DND-41 (cell line): ENCODE data around the gene SENP2.

Experiments used
- ATAC-seq: fragments of 200-7000 bp; cut with Tn5 transposase; 3 replicates; pipeline ENCODE4 v1.9.1; 2021; ENCODE audit warnings: low read depth; ENCODE audit not compliant: insufficient read depth
- DNase-seq: peaks from one replicate; pipeline ENCODE4 v3.0.0-alpha.2; 2020
- H2AFZ ChIP-seq: 2 replicates; pipeline ENCODE4 v1.6.0; 2012; ENCODE audit warnings: low read depth, low read length
- H3K27ac ChIP-seq: 2 replicates; pipeline ENCODE4 v1.5.1; 2012; ENCODE audit warnings: low read length, inconsistent platforms
- H3K27me3 ChIP-seq: fragments of 200-600 bp; sonication (generic); 2 replicates; pipeline ENCODE4 v1.6.0; 2012; ENCODE audit warnings: low read length, mild to moderate bottlenecking, inconsistent platforms; ENCODE audit not compliant: insufficient read depth, poor library complexity
- H3K36me3 ChIP-seq: 2 replicates; pipeline ENCODE4 v1.5.1; 2012; ENCODE audit warnings: low read length, inconsistent platforms; ENCODE audit not compliant: insufficient read depth
- H3K4me1 ChIP-seq: 2 replicates; pipeline ENCODE4 v1.5.1; 2012; ENCODE audit warnings: mild to moderate bottlenecking, low read length; ENCODE audit not compliant: insufficient read depth
- H3K4me2 ChIP-seq: 2 replicates; pipeline ENCODE4 v1.6.0; 2012; ENCODE audit warnings: mild to moderate bottlenecking, moderate library complexity, low read length, inconsistent platforms; ENCODE audit not compliant: insufficient read depth
- H3K4me3 ChIP-seq, 2 experiments: fragments of 200-600 bp in 1 of 2; shearing (Covaris generic) in 1 of 2; 2 replicates each; pipeline ENCODE4 v1.5.1; 2012 to 2016; ENCODE audit warnings: inconsistent platforms in 2 of 2, low read length in 2 of 2, mild to moderate bottlenecking in 2 of 2, low read depth in 1 of 2, moderate library complexity in 1 of 2
- H3K79me2 ChIP-seq: 2 replicates; pipeline ENCODE4 v1.6.0; 2012; ENCODE audit warnings: low read length, inconsistent platforms; ENCODE audit not compliant: insufficient read depth
- H3K9ac ChIP-seq: 2 replicates; pipeline ENCODE4 v1.6.0; 2012; ENCODE audit warnings: low read depth, mild to moderate bottlenecking, inconsistent platforms, low read length, moderate library complexity
- H3K9me3 ChIP-seq: 2 replicates; pipeline ENCODE4 v1.5.1; 2012; ENCODE audit warnings: low read length, moderate library complexity, mild to moderate bottlenecking, inconsistent platforms; ENCODE audit not compliant: insufficient read depth, severe bottlenecking
- H4K20me1 ChIP-seq: 2 replicates; pipeline ENCODE4 v1.6.0; 2012; ENCODE audit warnings: low read length; ENCODE audit not compliant: insufficient read depth
- CTCF ChIP-seq: IDR thresholded peaks from 2 replicates; pipeline ENCODE4 v1.5.1; 2012; ENCODE audit warnings: borderline replicate concordance, low read length, moderate library complexity, mild to moderate bottlenecking; ENCODE audit not compliant: poor library complexity, severe bottlenecking; ENCODE audit errors: extremely low read depth
- EZH2 ChIP-seq: IDR thresholded peaks from 3 replicates; pipeline ENCODE4 v1.6.1; 2012; ENCODE audit warnings: borderline replicate concordance, low read depth, mild to moderate bottlenecking, moderate library complexity, low read length, inconsistent platforms; ENCODE audit not compliant: severe bottlenecking

The SENP2 gene

DNA sequence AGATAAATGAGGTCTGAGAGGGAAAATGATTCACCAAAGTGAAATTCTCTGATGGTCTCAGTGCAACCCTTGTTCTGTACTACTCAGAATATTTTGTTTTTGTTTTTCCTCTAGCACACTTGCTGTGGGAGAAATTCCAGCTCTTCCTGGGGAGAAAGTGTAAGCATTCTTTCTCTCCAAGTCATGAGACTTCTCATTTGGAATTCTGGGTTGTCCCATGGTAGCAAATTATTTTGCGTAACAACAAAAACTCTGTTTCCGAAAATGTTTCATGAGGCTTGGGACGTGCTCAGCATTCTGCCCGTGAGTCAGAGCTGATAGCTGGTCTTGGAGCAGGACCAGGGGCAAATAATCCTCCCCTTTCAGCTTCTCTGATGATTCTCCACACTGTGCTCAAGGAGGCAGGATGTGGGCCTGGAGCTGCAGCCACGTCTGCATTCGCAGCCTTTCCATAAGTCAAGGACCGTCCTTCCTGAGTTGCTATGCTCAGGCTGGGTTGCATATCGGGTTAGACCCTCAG, 70.3 kb downstream of the SENP2 start:
- Histone ChIP-seq H2AFZ (no peak overlapping the region), H3K79me2 (no peaks in the 10 kb centered on the region), H3K36me3 (no peaks in the 10 kb centered on the region), H3K9me3 (no peaks in the 10 kb centered on the region), H3K4me2 (no peak overlapping the region), H3K4me3 (no peak overlapping the region), H3K27ac (no peak overlapping the region), H4K20me1 (0 out of 2 replicates have a peak, but pooled peaks cover 8% of the 10 kb centered on the region), H3K27me3 (peaks cover 14% of the 10 kb centered on the region), H3K4me1 (peaks cover 5% of the 10 kb centered on the region), H3K9ac (no peak overlapping the region)
- DNase-seq (no peak), ATAC-seq (no peak)
- TF ChIP-seq EZH2 = no peak
- TF ChIP-seq CTCF = no peak

DNA sequence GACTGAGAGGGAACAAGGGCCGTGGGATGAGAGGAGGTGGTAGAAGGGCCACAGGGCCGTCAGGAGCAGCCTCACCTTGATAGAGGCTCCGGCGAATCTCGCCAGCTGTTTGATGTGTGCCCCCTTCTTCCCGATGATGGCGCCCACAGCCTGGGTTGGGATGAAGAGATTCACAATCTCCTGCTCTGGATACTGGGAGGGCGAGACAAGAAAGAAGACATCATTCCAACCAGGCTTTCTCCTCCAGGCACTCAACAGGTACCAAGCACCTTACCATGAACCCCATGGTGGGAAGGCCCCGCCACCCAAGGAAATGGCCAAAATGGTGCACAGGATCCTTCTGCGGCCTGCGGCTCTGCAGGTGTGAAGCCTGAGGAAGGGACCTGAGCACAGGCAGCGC, 71.1 kb downstream of the SENP2 start:
- no peak overlapping the region for H3K9ac ChIP-seq
- peaks cover 14% of the 10 kb centered on the region for H3K27me3 ChIP-seq
- H3K4me1 ChIP-seq = peaks cover 5% of the 10 kb centered on the region
- DNase-seq (no peak), ATAC-seq (no peak)
- TF ChIP-seq EZH2 (no peak), CTCF (no peak)
- H2AFZ ChIP-seq = no peak overlapping the region
- H3K4me2 ChIP-seq = no peak overlapping the region
- H3K79me2 ChIP-seq = no peaks in the 10 kb centered on the region
- H3K36me3 ChIP-seq = no peaks in the 10 kb centered on the region
- H3K27ac ChIP-seq = no peak overlapping the region
- no peaks in the 10 kb centered on the region for H3K9me3 ChIP-seq
- no peak overlapping the region for H3K4me3 ChIP-seq
- H4K20me1 ChIP-seq = 0 out of 2 replicates have a peak, but pooled peaks cover 8% of the 10 kb centered on the region

DNA sequence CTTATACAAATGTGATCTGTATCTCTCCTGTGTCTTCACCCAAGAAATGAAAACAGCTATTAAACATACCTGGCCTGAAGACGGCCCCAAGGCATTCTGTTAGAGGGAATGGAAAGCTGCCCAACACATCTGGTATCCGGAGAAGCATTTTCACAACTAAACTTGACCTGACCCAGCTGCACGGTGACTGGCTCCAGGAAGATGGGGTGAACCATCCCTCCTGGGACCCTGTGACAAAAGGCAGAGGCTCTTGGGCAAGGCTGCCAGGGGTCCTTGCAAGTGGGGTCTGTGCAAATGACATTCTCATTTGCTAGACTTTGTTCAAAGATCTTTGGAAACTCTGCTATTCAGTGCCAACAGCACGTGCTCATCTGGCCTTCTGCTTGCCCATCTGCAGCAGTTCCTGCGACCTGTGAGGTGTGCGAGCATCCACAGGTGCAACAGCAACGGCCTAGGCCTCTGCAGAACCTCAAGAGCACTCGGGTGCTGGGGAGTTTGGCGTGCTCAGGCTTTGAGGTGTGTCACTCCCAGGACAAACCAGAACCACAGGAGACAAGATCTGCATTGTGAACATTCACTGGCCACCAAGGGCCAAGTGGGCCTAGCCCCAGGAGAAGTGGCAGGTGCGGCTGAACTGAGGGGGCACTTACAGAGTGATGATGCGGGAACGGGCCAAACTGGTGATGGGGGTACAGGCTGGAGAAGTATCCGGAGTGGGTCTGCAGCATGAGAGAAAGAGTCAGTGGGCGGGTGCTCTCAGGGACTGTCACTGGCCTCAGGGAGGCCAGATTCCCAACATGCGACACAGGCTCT, 71.8 kb downstream of the SENP2 start:
- Histone ChIP-seq H3K9ac (no peak overlapping the region), H3K4me3 (no peak overlapping the region), H2AFZ (no peak overlapping the region), H3K9me3 (no peaks in the 10 kb centered on the region), H3K27me3 (peaks cover 14% of the 10 kb centered on the region), H3K79me2 (no peaks in the 10 kb centered on the region), H3K27ac (no peak overlapping the region), H4K20me1 (0 out of 2 replicates have a peak, but pooled peaks cover 8% of the 10 kb centered on the region), H3K36me3 (no peaks in the 10 kb centered on the region), H3K4me1 (peaks cover 5% of the 10 kb centered on the region), H3K4me2 (no peak overlapping the region)
- no peak for ATAC-seq
- TF ChIP-seq EZH2 = no peak
- TF ChIP-seq CTCF = no peak
- no peak for DNase-seq
